Chondrocyte (in vitro differentiated cells): ENCODE measurements around the gene LRRC4C. TPM values are rescaled to one million over a fixed set of nuclear protein-coding genes. Genes with fewer than 3 reads are reported as not detected.

Experiments used
- DNase-seq: peaks from one replicate; pipeline ENCODE4 v3.0.0; 2021; ENCODE audit warnings: mixed read lengths, low spot score
- H3K27ac Mint-ChIP-seq: one replicate; pipeline ENCODE4 v1.8.0; 2021; ENCODE audit warnings: mild to moderate bottlenecking, moderate library complexity, mixed read lengths; ENCODE audit not compliant: unreplicated experiment
- H3K27me3 Mint-ChIP-seq: 2 replicates; pipeline ENCODE4 v1.8.0; 2021; ENCODE audit warnings: low read depth, mixed read lengths
- H3K36me3 Mint-ChIP-seq: 2 replicates; pipeline ENCODE4 v1.8.0; 2021; ENCODE audit warnings: low read depth, mixed read lengths
- H3K4me1 Mint-ChIP-seq: 2 replicates; pipeline ENCODE4 v1.8.0; 2021; ENCODE audit warnings: low read depth, mild to moderate bottlenecking, mixed read lengths
- H3K4me3 Mint-ChIP-seq: one replicate; pipeline ENCODE4 v1.8.0; 2021; ENCODE audit warnings: mild to moderate bottlenecking, moderate library complexity, mixed read lengths; ENCODE audit not compliant: unreplicated experiment
- H3K9me3 Mint-ChIP-seq: 2 replicates; pipeline ENCODE4 v1.8.0; 2021; ENCODE audit warnings: low read depth, mixed read lengths
- CTCF ChIP-seq: fragments of 200-600 bp; sonication (generic); IDR thresholded peaks from 2 replicates; pipeline ENCODE4 v1.5.0; 2021; ENCODE audit warnings: antibody characterized with exemption, mild to moderate bottlenecking, moderate library complexity
- total RNA-seq: library from RNA; stranded (reverse); gene quantifications from 3 replicates; pipeline ENCODE4 v1.2.1, GENCODE V29; 2021

LRRC4C gene
- total RNA-seq, 1 donor from 2014 or later: 0.72 TPM

- H3K4me1 Mint-ChIP-seq: no peaks in the 10 kb centered on the region
- TF ChIP-seq CTCF: no peak
- peaks cover 4% of the 10 kb centered on the region for H3K9me3 Mint-ChIP-seq
- no peak overlapping the region for H3K4me3 Mint-ChIP-seq
- H3K36me3 Mint-ChIP-seq: no peaks in the 10 kb centered on the region
- DNase-seq: no peak
- H3K27ac Mint-ChIP-seq: no peak overlapping the region
- H3K27me3 Mint-ChIP-seq: no peaks in the 10 kb centered on the region
Measured at GRCh38 chr11:40118026-40118425, 1341.4 kb downstream of the LRRC4C start.

GRCh38 chr11:40104941-40105550 is 1354.4 kb downstream of the LRRC4C start:
- no peaks in the 10 kb centered on the region for H3K9me3 Mint-ChIP-seq
- no peaks in the 10 kb centered on the region for H3K27me3 Mint-ChIP-seq
- H3K4me3 Mint-ChIP-seq: no peak overlapping the region
- H3K27ac Mint-ChIP-seq: no peak overlapping the region
- no peaks in the 10 kb centered on the region for H3K4me1 Mint-ChIP-seq
- DNase-seq: no peak
- TF ChIP-seq CTCF: no peak
- no peaks in the 10 kb centered on the region for H3K36me3 Mint-ChIP-seq

- Mint-ChIP-seq H3K4me3 (no peak overlapping the region), H3K9me3 (peaks cover 2% of the 10 kb centered on the region), H3K27ac (no peak overlapping the region), H3K4me1 (no peaks in the 10 kb centered on the region), H3K36me3 (no peaks in the 10 kb centered on the region), H3K27me3 (no peaks in the 10 kb centered on the region)
- DNase-seq: no peak
- TF ChIP-seq CTCF: no peak
Measured at GRCh38 chr11:40100781-40101180, 1358.7 kb downstream of the LRRC4C start.

GRCh38 chr11:40100162-40100553 is 1359.3 kb downstream of the LRRC4C start:
- H3K4me1 Mint-ChIP-seq: no peaks in the 10 kb centered on the region
- H3K36me3 Mint-ChIP-seq: no peaks in the 10 kb centered on the region
- no peaks in the 10 kb centered on the region for H3K27me3 Mint-ChIP-seq

GRCh38 chr11:40099426-40100161 is 1359.9 kb downstream of the LRRC4C start:
- Mint-ChIP-seq H3K9me3 (peaks cover 2% of the 10 kb centered on the region), H3K4me1 (no peaks in the 10 kb centered on the region), H3K4me3 (no peak overlapping the region), H3K36me3 (no peaks in the 10 kb centered on the region), H3K27me3 (no peaks in the 10 kb centered on the region), H3K27ac (no peak overlapping the region)
- no peak for TF ChIP-seq CTCF
- no peak for DNase-seq

More at GRCh38 chr11:40100162-40100553, 1359.3 kb downstream of the LRRC4C start:
- Mint-ChIP-seq H3K27ac (no peak overlapping the region), H3K4me3 (no peak overlapping the region), H3K9me3 (peaks cover 2% of the 10 kb centered on the region)
- TF ChIP-seq CTCF: no peak
- no peak for DNase-seq
